Transverse colon (tissue), 4 donors: ENCODE measurements around the gene ANKFN1. TPM values are rescaled to one million over a fixed set of nuclear protein-coding genes. Genes with fewer than 3 reads are reported as not detected.
A peak's percentile ranks its signal among the peaks of the same experiment; 100 is the strongest.

Experiments used
- DNase-seq: peaks from one replicate; pipeline ENCODE4 v3.0.0-alpha.2; 2019
- H3K27ac ChIP-seq, 4 donors: fragments of 200-600 bp; sonication (generic); 2 replicates each; pipeline ENCODE4 v1.5.1; 2016 to 2018; ENCODE audit warnings: inconsistent platforms in 4 of 4
- H3K27me3 ChIP-seq: fragments of 200-600 bp; sonication (generic); 2 replicates; pipeline ENCODE4 v1.5.1; 2017; ENCODE audit warnings: inconsistent platforms
- H3K36me3 ChIP-seq, 4 donors: fragments of 200-600 bp; sonication (generic); 2 replicates each; pipeline ENCODE4 v1.5.1; 2017 to 2019; ENCODE audit warnings: inconsistent platforms in 4 of 4
- H3K4me1 ChIP-seq, 4 donors: fragments of 200-600 bp; sonication (generic); 2 replicates each; pipeline ENCODE4 v1.5.1; 2017 to 2020; ENCODE audit warnings: inconsistent platforms in 4 of 4
- H3K4me3 ChIP-seq, 4 donors: fragments of 200-600 bp; sonication (generic); 1 replicate in 1 of 4; 2 replicates in 3 of 4; pipeline versions ENCODE4 v1.5.1 to v1.6.1; 2017 to 2019; ENCODE audit warnings: inconsistent platforms in 4 of 4
- H3K9me3 ChIP-seq, 2 donors: fragments of 200-600 bp; sonication (generic); 2 replicates each; pipeline ENCODE4 v1.5.1; 2017 to 2019; ENCODE audit warnings: inconsistent platforms in 2 of 2
- CTCF ChIP-seq, 5 experiments: fragments of 200-600 bp in 3 of 5; fragments of 450-650 bp in 2 of 5; sonication (generic) in 3 of 5; IDR thresholded peaks; 1 replicate in 2 of 5; 2 replicates in 3 of 5; pipeline ENCODE4 v1.5.1; 2016 to 2017; ENCODE audit warnings: antibody characterized with exemption in 5 of 5, inconsistent platforms in 3 of 5, mild to moderate bottlenecking in 2 of 5, moderate library complexity in 1 of 5
- EP300 ChIP-seq: sonication (generic); formaldehyde crosslinking; IDR thresholded peaks from one replicate; pipeline ENCODE4 v1.6.1; 2017; ENCODE audit warnings: antibody characterized with exemption, low read depth
- POLR2A ChIP-seq: fragments of 450-650 bp; IDR thresholded peaks from one replicate; pipeline ENCODE4 v1.6.1; 2016; ENCODE audit warnings: antibody characterized with exemption, mild to moderate bottlenecking, moderate library complexity
- POLR2AphosphoS5 ChIP-seq, 3 donors: sonication (generic); formaldehyde crosslinking; IDR thresholded peaks; one replicate each; pipeline ENCODE4 v1.6.1; 2016; ENCODE audit warnings: antibody characterized with exemption in 3 of 3
- WGBS, 2 donors: methylation state at CpG; one replicate each; pipeline ENCODE4 v1.1.5; 2018; ENCODE audit warnings: low coverage in 1 of 2; 5-methylcytosine and 5-hydroxymethylcytosine counted together
- in situ Hi-C, 4 donors: fragments of 200-750 bp; cut with MboI; loops; one replicate each; pipeline versions ENCODE4 v1.15.0 to v1.15.1; 2017; ENCODE audit warnings: low sequenced_read_pairs in 3 of 4, low pct_ligation_motif_present in 1 of 4, low pct_unique_long_range_greater_than_20kb in 1 of 4
- intact Hi-C: fragments of 100-400 bp; cut with DNase I; formaldehyde crosslinking; loops from one replicate; pipeline ENCODE4 v1.15.1; 2023; ENCODE audit warnings: low total_unique reads
- total RNA-seq, 4 donors: library from RNA; depleted of rRNA; stranded (reverse); fragments of >200 nt; gene quantifications; one replicate each; pipeline ENCODE4 v1.1.0, GENCODE V29; 2016

ANKFN1 gene
- total RNA-seq, result 1 to 10 TPM in 1 of 4 donors, not detected in 3; 1.2 TPM

GRCh38 chr17:56152874-56153602 lies at the start of gene ANKFN1:
ANKFN1 (plus strand) TSS chr17:56153475; CDS start chr17:56212668, 59,193 bp downstream.
- no peak for DNase-seq
- H3K36me3 ChIP-seq, result no peaks in the 10 kb centered on the region
- in situ Hi-C loops, result no loop called here
- intact Hi-C loops, result no loop called here
- H3K27ac ChIP-seq, result no peak within 1 kb of the TSS
- no peaks in the 10 kb centered on the region for H3K9me3 ChIP-seq
- no peaks in the 10 kb centered on the region for H3K4me1 ChIP-seq
- H3K4me3 ChIP-seq, result no peak within 1 kb of the TSS
- TF ChIP-seq POLR2AphosphoS5 (IDR thresholded peaks at IDR 0.05), result no peak
- TF ChIP-seq CTCF (IDR thresholded peaks at IDR 0.05), result no peak
- TF ChIP-seq EP300, result no peak
- TF ChIP-seq POLR2A, result no peak
- no peaks in the 10 kb centered on the region for H3K27me3 ChIP-seq
- 76 to 88% methylated on average over 4 to 11 of the region's 11 CpGs for WGBS, 2 donors

- Histone ChIP-seq H3K27ac (peak overlapping the region in 3 of 4 donors; percentile 31 to 57 (median 53)), H3K4me3 (no peak overlapping the region), H3K27me3 (no peaks in the 10 kb centered on the region), H3K4me1 (peaks cover 7 to 37% (median 14%) of the 10 kb centered on the region in 4 donors), H3K9me3 (no peaks in the 10 kb centered on the region), H3K36me3 (no peaks in the 10 kb centered on the region)
- in situ Hi-C loops, result loop anchor here in 1 of 4 donors (25.0 kb wide), 1 partner anchor 247 kb away; no protein-coding TSS in a partner anchor
- WGBS, 2 donors, result 42 to 79% methylated on average over 2 of the region's 2 CpGs
- TF ChIP-seq CTCF (IDR thresholded peaks at IDR 0.05), result no peak
- no peak for TF ChIP-seq EP300
- TF ChIP-seq POLR2A, result no peak
- intact Hi-C loops, result no loop called here
- DNase-seq, result no peak
These were observed 44.4 kb upstream of the ANKFN1 start for GRCh38 chr17:56108811-56109284.

- intact Hi-C loops (no loop called here), in situ Hi-C loops (loop anchor here in 1 of 4 donors (25.0 kb wide), 1 partner anchor 248 kb away; no protein-coding TSS in a partner anchor)
- no peak for TF ChIP-seq EP300
- TF ChIP-seq CTCF (IDR thresholded peaks at IDR 0.05), result no peak
- no peak for TF ChIP-seq POLR2AphosphoS5 (IDR thresholded peaks at IDR 0.05)
- no peak for TF ChIP-seq POLR2A
- Histone ChIP-seq H3K27me3 (no peaks in the 10 kb centered on the region), H3K36me3 (no peaks in the 10 kb centered on the region), H3K4me1 (peaks cover 7 to 37% (median 14%) of the 10 kb centered on the region in 4 donors), H3K4me3 (no peak overlapping the region), H3K9me3 (no peaks in the 10 kb centered on the region), H3K27ac (peak overlapping the region in 3 of 4 donors; percentile 49 to 73 (median 60))
- WGBS, 2 donors, result 73 to 81% methylated on average over 3 of the region's 3 CpGs
- no peak for DNase-seq
These were observed 43.4 kb upstream of the ANKFN1 start for GRCh38 chr17:56109836-56110235.

- no peak for TF ChIP-seq EP300
- no peak for TF ChIP-seq CTCF (IDR thresholded peaks at IDR 0.05)
- no peak for TF ChIP-seq POLR2A
- no peak for TF ChIP-seq POLR2AphosphoS5 (IDR thresholded peaks at IDR 0.05)
- in situ Hi-C loops (loop anchor here in 1 of 4 donors (25.0 kb wide), 1 partner anchor 248 kb away; no protein-coding TSS in a partner anchor), intact Hi-C loops (no loop called here)
- DNase-seq, result peak; percentile 72
- Histone ChIP-seq H3K27ac (peak overlapping the region; percentile 4 to 73 (median 54)), H3K27me3 (no peaks in the 10 kb centered on the region), H3K4me3 (no peak overlapping the region), H3K36me3 (no peaks in the 10 kb centered on the region), H3K4me1 (peaks cover 7 to 37% (median 14%) of the 10 kb centered on the region in 4 donors), H3K9me3 (no peaks in the 10 kb centered on the region)
- 75 to 80% methylated on average over 4 of the region's 4 CpGs for WGBS, 2 donors
These were observed 42.7 kb upstream of the ANKFN1 start for GRCh38 chr17:56110463-56111135.
